Neuronal stem cell (in vitro differentiated cells): ENCODE data around the gene CREM.
A peak's percentile ranks its signal among the peaks of the same experiment; 100 is the strongest.

Experiments
- DNase-seq: peaks from one replicate; pipeline ENCODE4 v3.0.0-alpha.2; 2013; ENCODE audit warnings: low spot score
- H2AFZ ChIP-seq: one replicate; pipeline ENCODE4 v1.6.1; 2013; ENCODE audit warnings: mild to moderate bottlenecking, low read length, inconsistent platforms
- H2AK5ac ChIP-seq: 2 replicates; pipeline ENCODE4 v1.6.1; 2013; ENCODE audit warnings: low read depth, mild to moderate bottlenecking, inconsistent platforms, low read length, moderate library complexity, mixed read lengths
- H2BK120ac ChIP-seq: 2 replicates; pipeline ENCODE4 v1.6.1; 2013; ENCODE audit warnings: low read depth, mild to moderate bottlenecking, inconsistent platforms, low read length, moderate library complexity, mixed read lengths
- H2BK12ac ChIP-seq: one replicate; pipeline ENCODE4 v1.6.1; 2013; ENCODE audit warnings: low read length, inconsistent platforms
- H2BK15ac ChIP-seq: 2 replicates; pipeline ENCODE4 v1.6.1; 2013; ENCODE audit warnings: mild to moderate bottlenecking, low read length, inconsistent platforms, mixed read lengths
- H2BK5ac ChIP-seq: one replicate; pipeline ENCODE4 v1.6.1; 2013; ENCODE audit warnings: inconsistent platforms, mild to moderate bottlenecking, low read length, moderate library complexity
- H3K14ac ChIP-seq: one replicate; pipeline ENCODE4 v1.6.1; 2013; ENCODE audit warnings: low read length, inconsistent platforms
- H3K18ac ChIP-seq: 2 replicates; pipeline ENCODE4 v1.6.1; 2013; ENCODE audit warnings: low read length, inconsistent platforms
- H3K23ac ChIP-seq: 2 replicates; pipeline ENCODE4 v1.6.1; 2013; ENCODE audit warnings: low read depth, mild to moderate bottlenecking, mixed read lengths, low read length, inconsistent platforms; ENCODE audit not compliant: poor library complexity
- H3K27ac ChIP-seq: replicated peaks from 3 replicates; pipeline ENCODE4 v1.5.1; 2013; ENCODE audit warnings: low read length, inconsistent platforms
- H3K27me3 ChIP-seq, 3 experiments: 2 replicates each; pipeline ENCODE4 v1.6.1; 2013; ENCODE audit warnings: low read length in 3 of 3, mild to moderate bottlenecking in 2 of 3, inconsistent platforms in 1 of 3, low read depth in 1 of 3, mixed read lengths in 1 of 3, moderate library complexity in 1 of 3; ENCODE audit not compliant: control insufficient read depth in 3 of 3, insufficient read depth in 3 of 3
- H3K36me3 ChIP-seq, 2 donors: replicated peaks in 1 of 2; 2 replicates each; pipeline ENCODE4 v1.6.1; 2013; ENCODE audit warnings: low read length in 2 of 2; ENCODE audit not compliant: control insufficient read depth in 2 of 2, insufficient read depth in 2 of 2
- H3K4ac ChIP-seq: 2 replicates; pipeline ENCODE4 v1.6.1; 2013; ENCODE audit warnings: inconsistent platforms, mild to moderate bottlenecking, low read length, moderate library complexity
- H3K4me1 ChIP-seq, 2 donors: 1 replicate in 1 of 2; 2 replicates in 1 of 2; pipeline ENCODE4 v1.6.1; 2013; ENCODE audit warnings: low read length in 2 of 2, low read depth in 1 of 2; ENCODE audit not compliant: control insufficient read depth in 2 of 2, insufficient read depth in 1 of 2
- H3K4me2 ChIP-seq: one replicate; pipeline ENCODE4 v1.6.1; 2013; ENCODE audit warnings: mild to moderate bottlenecking, low read length, inconsistent platforms; ENCODE audit not compliant: insufficient read depth, poor library complexity, severe bottlenecking
- H3K4me3 ChIP-seq, 2 donors: 2 replicates each; pipeline ENCODE4 v1.5.1; 2013; ENCODE audit warnings: low read length in 2 of 2, mild to moderate bottlenecking in 2 of 2, inconsistent platforms in 1 of 2, moderate library complexity in 1 of 2
- H3K79me1 ChIP-seq: one replicate; pipeline ENCODE4 v1.6.1; 2013; ENCODE audit warnings: low read depth, mild to moderate bottlenecking, inconsistent platforms, low read length, moderate library complexity
- H3K9ac ChIP-seq: one replicate; pipeline ENCODE4 v1.6.1; 2013; ENCODE audit warnings: mild to moderate bottlenecking, low read depth, low read length, inconsistent platforms; ENCODE audit not compliant: poor library complexity
- H3K9me3 ChIP-seq, 2 donors: replicated peaks in 1 of 2; 2 replicates each; pipeline versions ENCODE3 to v1.6.1; 2013; ENCODE audit warnings: low read length in 2 of 2, mild to moderate bottlenecking in 2 of 2, inconsistent platforms in 1 of 2, low read depth in 1 of 2, mixed read lengths in 1 of 2, moderate library complexity in 1 of 2; ENCODE audit not compliant: control insufficient read depth in 2 of 2, insufficient read depth in 1 of 2
- H4K8ac ChIP-seq: one replicate; pipeline ENCODE4 v1.6.1; 2013; ENCODE audit warnings: low read depth, mild to moderate bottlenecking, inconsistent platforms, low read length, moderate library complexity
- H4K91ac ChIP-seq: one replicate; pipeline ENCODE4 v1.6.1; 2013; ENCODE audit warnings: low read length, low read depth, mild to moderate bottlenecking, inconsistent platforms; ENCODE audit not compliant: poor library complexity
- WGBS, 2 donors: extraction: QIAGEN DNeasy Blood & Tissue Kit; methylation state at CpG; one replicate each; pipeline ENCODE4 v1.1.7; 2013; ENCODE audit warnings: missing lambda C conversion rate in 2 of 2, mixed read lengths in 1 of 2; ENCODE audit not compliant: insufficient read length in 2 of 2, insufficient replicate concordance in 1 of 2; ENCODE audit errors: extremely low coverage in 2 of 2; 5-methylcytosine and 5-hydroxymethylcytosine counted together

Gene CREM

GRCh38 chr10:35224045-35224740 is 97.5 kb downstream of the CREM start:
- Histone ChIP-seq H3K4me1 (peaks cover 2 to 7% of the 10 kb centered on the region in 2 donors), H2AK5ac (peak overlapping the region; percentile 6), H4K8ac (peak overlapping the region; percentile 45), H3K9me3 (no peaks in the 10 kb centered on the region), H4K91ac (no peak overlapping the region), H2BK15ac (peak overlapping the region; percentile 75), H3K79me1 (no peaks in the 10 kb centered on the region), H3K14ac (no peak overlapping the region), H3K4ac (no peak overlapping the region), H3K27ac (no peak overlapping the region), H2BK5ac (no peak overlapping the region), H3K36me3 (no peaks in the 10 kb centered on the region), H3K18ac (peak overlapping the region; percentile 57), H3K9ac (no peak overlapping the region), H2BK120ac (no peak overlapping the region), H2BK12ac (no peak overlapping the region), H3K4me3 (no peak overlapping the region), H3K27me3 (no peaks in the 10 kb centered on the region), H3K4me2 (no peak overlapping the region), H2AFZ (no peak overlapping the region), H3K23ac (no peak overlapping the region)
- no CpG with 5 or more reads among the region's 8 CpGs for WGBS, 2 donors
- no peak for DNase-seq

GRCh38 chr10:35225204-35225603 is 98.6 kb downstream of the CREM start:
- no peak overlapping the region for H2AFZ ChIP-seq
- DNase-seq, result no peak

GRCh38 chr10:35226507-35226906 is 99.9 kb downstream of the CREM start:
- Histone ChIP-seq H4K91ac (no peak overlapping the region), H2BK12ac (no peak overlapping the region), H3K23ac (no peak overlapping the region), H4K8ac (no peak overlapping the region), H2BK5ac (no peak overlapping the region), H2AFZ (no peak overlapping the region), H3K4me3 (no peak overlapping the region), H3K9ac (no peak overlapping the region), H2BK120ac (no peak overlapping the region), H3K4me1 (peaks cover 0 to 2% of the 10 kb centered on the region in 2 donors), H2AK5ac (no peak overlapping the region), H3K18ac (no peak overlapping the region), H2BK15ac (no peak overlapping the region), H3K36me3 (no peaks in the 10 kb centered on the region), H3K14ac (peak overlapping the region; percentile 56), H3K27ac (no peak overlapping the region), H3K27me3 (no peaks in the 10 kb centered on the region), H3K79me1 (no peaks in the 10 kb centered on the region), H3K4ac (no peak overlapping the region), H3K9me3 (no peaks in the 10 kb centered on the region), H3K4me2 (no peak overlapping the region)
- no CpG with 5 or more reads among the region's 3 CpGs for WGBS, 2 donors
- DNase-seq, result no peak

More at GRCh38 chr10:35225204-35225603, 98.6 kb downstream of the CREM start:
- Histone ChIP-seq H3K4me3 (no peak overlapping the region), H3K4me1 (peaks cover 4% of the 10 kb centered on the region in 2 donors), H3K9me3 (no peaks in the 10 kb centered on the region), H2BK120ac (no peak overlapping the region), H3K27ac (no peak overlapping the region), H3K23ac (no peak overlapping the region), H3K79me1 (no peaks in the 10 kb centered on the region), H3K14ac (no peak overlapping the region), H3K9ac (no peak overlapping the region), H3K27me3 (no peaks in the 10 kb centered on the region), H3K36me3 (no peaks in the 10 kb centered on the region), H4K8ac (no peak overlapping the region), H3K4ac (no peak overlapping the region), H3K4me2 (no peak overlapping the region), H4K91ac (no peak overlapping the region), H2BK15ac (no peak overlapping the region), H2BK5ac (no peak overlapping the region), H2AK5ac (no peak overlapping the region), H2BK12ac (no peak overlapping the region), H3K18ac (no peak overlapping the region)
- no CpG with 5 or more reads among the region's 5 CpGs for WGBS, 2 donors

- Histone ChIP-seq H3K4me1 (peaks cover 0 to 2% of the 10 kb centered on the region in 2 donors), H3K27ac (no peak overlapping the region), H3K4me3 (no peak overlapping the region), H3K36me3 (no peaks in the 10 kb centered on the region), H3K23ac (no peak overlapping the region), H3K18ac (no peak overlapping the region), H2AK5ac (no peak overlapping the region), H3K9ac (no peak overlapping the region), H4K91ac (no peak overlapping the region), H3K14ac (no peak overlapping the region), H3K27me3 (no peaks in the 10 kb centered on the region), H2BK15ac (no peak overlapping the region), H2BK12ac (no peak overlapping the region), H3K79me1 (no peaks in the 10 kb centered on the region), H3K4ac (no peak overlapping the region), H2AFZ (no peak overlapping the region), H3K9me3 (no peaks in the 10 kb centered on the region), H3K4me2 (no peak overlapping the region), H2BK5ac (no peak overlapping the region), H2BK120ac (no peak overlapping the region), H4K8ac (no peak overlapping the region)
- no peak for DNase-seq
- no CpG with 5 or more reads among the region's 1 CpG for WGBS, 2 donors
Measured at GRCh38 chr10:35228058-35228457, 101.4 kb downstream of the CREM start.
